H9 (cell line): ENCODE measurements around the gene NUP210L. TPM values are rescaled to one million over a fixed set of nuclear protein-coding genes. Genes with fewer than 3 reads are reported as not detected.
"Not testable (repeated sequence)": the region's sequence is repeated elsewhere in the genome, so short reads cannot be mapped to it uniquely, and the experiment has no call there.

Source experiments
- DNase-seq: peaks from one replicate; pipeline ENCODE4 v3.0.0-alpha.2; 2017
- H2AFZ ChIP-seq: one replicate; pipeline ENCODE4 v1.6.1; 2013; ENCODE audit warnings: mild to moderate bottlenecking, low read length, control low read depth, moderate library complexity
- H2AK5ac ChIP-seq: 2 replicates; pipeline ENCODE4 v1.6.1; 2013; ENCODE audit warnings: low read length, control low read depth, mixed read lengths; ENCODE audit not compliant: insufficient read length
- H2BK120ac ChIP-seq: one replicate; pipeline ENCODE4 v1.6.1; 2013; ENCODE audit warnings: low read depth, mild to moderate bottlenecking, low read length, control low read depth, inconsistent platforms; ENCODE audit not compliant: poor library complexity, severe bottlenecking
- H2BK12ac ChIP-seq: 2 replicates; pipeline ENCODE4 v1.6.1; 2013; ENCODE audit warnings: low read length, control low read depth, mixed read lengths, low read depth; ENCODE audit not compliant: insufficient read length
- H2BK15ac ChIP-seq: 2 replicates; pipeline ENCODE4 v1.6.1; 2013; ENCODE audit warnings: low read depth, low read length, control low read depth
- H2BK20ac ChIP-seq: one replicate; pipeline ENCODE4 v1.6.1; 2013; ENCODE audit warnings: low read depth, mild to moderate bottlenecking, low read length, control low read depth, inconsistent platforms; ENCODE audit not compliant: poor library complexity, severe bottlenecking
- H2BK5ac ChIP-seq: 2 replicates; pipeline ENCODE4 v1.6.1; 2013; ENCODE audit warnings: low read length, control low read depth, mixed read lengths; ENCODE audit not compliant: insufficient read length
- H3K14ac ChIP-seq: 2 replicates; pipeline ENCODE4 v1.6.1; 2013; ENCODE audit warnings: low read length, control low read depth; ENCODE audit not compliant: insufficient read depth
- H3K18ac ChIP-seq: 2 replicates; pipeline ENCODE4 v1.6.1; 2013; ENCODE audit warnings: low read depth, mild to moderate bottlenecking, mixed read lengths, low read length, control low read depth; ENCODE audit not compliant: insufficient read length
- H3K23ac ChIP-seq: 2 replicates; pipeline ENCODE4 v1.6.1; 2013; ENCODE audit warnings: low read length, control low read depth, mixed read lengths, low read depth; ENCODE audit not compliant: insufficient read length
- H3K23me2 ChIP-seq: 2 replicates; pipeline ENCODE4 v1.6.1; 2013; ENCODE audit warnings: low read depth, mild to moderate bottlenecking, mixed read lengths, low read length, control low read depth; ENCODE audit not compliant: insufficient read length, poor library complexity, severe bottlenecking
- H3K27ac ChIP-seq: 2 replicates; pipeline ENCODE4 v1.5.1; 2013; ENCODE audit warnings: low read length, control low read depth, mixed read lengths, low read depth; ENCODE audit not compliant: insufficient read length
- H3K27me3 ChIP-seq: 2 replicates; pipeline ENCODE4 v1.6.1; 2013; ENCODE audit warnings: low read length, control low read depth, inconsistent platforms; ENCODE audit not compliant: insufficient read depth
- H3K4ac ChIP-seq: 2 replicates; pipeline ENCODE4 v1.6.1; 2013; ENCODE audit warnings: low read depth, mild to moderate bottlenecking, control low read depth, inconsistent platforms, low read length, moderate library complexity
- H3K4me1 ChIP-seq: 2 replicates; pipeline ENCODE4 v1.6.1; 2013; ENCODE audit warnings: low read length, control low read depth, inconsistent platforms; ENCODE audit not compliant: insufficient read depth
- H3K4me2 ChIP-seq: 2 replicates; pipeline ENCODE4 v1.6.1; 2013; ENCODE audit warnings: low read length, control low read depth, mixed read lengths; ENCODE audit not compliant: insufficient read length, insufficient read depth
- H3K56ac ChIP-seq: 2 replicates; pipeline ENCODE4 v1.6.1; 2013; ENCODE audit warnings: low read depth, mild to moderate bottlenecking, mixed read lengths, low read length, control low read depth; ENCODE audit not compliant: insufficient read length
- H3K79me1 ChIP-seq: 2 replicates; pipeline ENCODE4 v1.6.1; 2013; ENCODE audit warnings: low read depth, mild to moderate bottlenecking, moderate library complexity, low read length, control low read depth, inconsistent platforms; ENCODE audit not compliant: insufficient read depth, poor library complexity, severe bottlenecking
- H3K79me2 ChIP-seq: 2 replicates; pipeline ENCODE4 v1.6.1; 2013; ENCODE audit warnings: low read length, control low read depth, inconsistent platforms; ENCODE audit not compliant: insufficient read depth
- H3K9ac ChIP-seq: 2 replicates; pipeline ENCODE4 v1.6.1; 2013; ENCODE audit warnings: low read length, control low read depth, mixed read lengths; ENCODE audit not compliant: insufficient read length; ENCODE audit errors: extremely low read depth
- H3K9me3 ChIP-seq: one replicate; pipeline ENCODE4 v1.6.1; 2013; ENCODE audit warnings: low read depth, low read length, inconsistent platforms; ENCODE audit not compliant: control insufficient read depth
- H3T11ph ChIP-seq: one replicate; pipeline ENCODE4 v1.6.1; 2013; ENCODE audit warnings: mild to moderate bottlenecking, low read length, control low read depth, inconsistent platforms
- H4K20me1 ChIP-seq: one replicate; pipeline ENCODE4 v1.6.1; 2013; ENCODE audit not compliant: control insufficient read depth, insufficient read length, insufficient read depth
- H4K5ac ChIP-seq: 2 replicates; pipeline ENCODE4 v1.6.1; 2013; ENCODE audit warnings: low read depth, mild to moderate bottlenecking, mixed read lengths, low read length, control low read depth; ENCODE audit not compliant: insufficient read length
- H4K8ac ChIP-seq: replicated peaks from 2 replicates; pipeline ENCODE4 v1.6.1; 2013; ENCODE audit warnings: low read length, control low read depth, mixed read lengths, low read depth; ENCODE audit not compliant: insufficient read length
- H4K91ac ChIP-seq: 2 replicates; pipeline ENCODE4 v1.6.1; 2013; ENCODE audit warnings: low read depth, mild to moderate bottlenecking, moderate library complexity, mixed read lengths, low read length, control low read depth; ENCODE audit not compliant: insufficient read length
- H3K27ac Mint-ChIP-seq, 3 experiments: 2 replicates in 2 of 3; 3 replicates in 1 of 3; pipeline ENCODE4 v1.8.0; 2020 to 2021; ENCODE audit warnings: mixed read lengths in 3 of 3, mild to moderate bottlenecking in 1 of 3, moderate library complexity in 1 of 3
- H3K27me3 Mint-ChIP-seq: 2 replicates; pipeline ENCODE4 v1.8.0; 2021; ENCODE audit warnings: low read depth, mild to moderate bottlenecking, moderate library complexity, mixed read lengths
- H3K36me3 Mint-ChIP-seq, 3 experiments: 2 replicates in 2 of 3; 3 replicates in 1 of 3; pipeline ENCODE4 v1.8.0; 2020 to 2021; ENCODE audit warnings: low read depth in 3 of 3, mixed read lengths in 3 of 3; ENCODE audit not compliant: insufficient read depth in 1 of 3
- H3K4me1 Mint-ChIP-seq, 2 experiments: 2 replicates each; pipeline ENCODE4 v1.8.0; 2020; ENCODE audit warnings: mixed read lengths in 2 of 2
- H3K4me3 Mint-ChIP-seq, 2 experiments: 2 replicates in 1 of 2; 3 replicates in 1 of 2; pipeline ENCODE4 v1.8.0; 2020 to 2021; ENCODE audit warnings: mild to moderate bottlenecking in 2 of 2, mixed read lengths in 2 of 2, moderate library complexity in 1 of 2
- H3K9me3 Mint-ChIP-seq, 2 experiments: 2 replicates in 1 of 2; 3 replicates in 1 of 2; pipeline ENCODE4 v1.8.0; 2020; ENCODE audit warnings: mild to moderate bottlenecking in 2 of 2, mixed read lengths in 2 of 2, moderate library complexity in 1 of 2
- whole genome bisulfite sequencing: extraction: QIAGEN DNeasy Blood & Tissue Kit; methylation state at CpG from one replicate; pipeline ENCODE4 v1.1.7; 2013; ENCODE audit warnings: missing lambda C conversion rate, low lambda C conversion rate, mixed read lengths; ENCODE audit not compliant: insufficient read length; ENCODE audit errors: extremely low coverage; 5-methylcytosine and 5-hydroxymethylcytosine counted together
- total RNA-seq: library from RNA; stranded (reverse); gene quantifications from 2 replicates; pipeline ENCODE4 v1.2.1, GENCODE V29; 2021

NUP210L gene
- total RNA-seq, 1 experiment from 2014 or later, result 0.04 TPM

DNA sequence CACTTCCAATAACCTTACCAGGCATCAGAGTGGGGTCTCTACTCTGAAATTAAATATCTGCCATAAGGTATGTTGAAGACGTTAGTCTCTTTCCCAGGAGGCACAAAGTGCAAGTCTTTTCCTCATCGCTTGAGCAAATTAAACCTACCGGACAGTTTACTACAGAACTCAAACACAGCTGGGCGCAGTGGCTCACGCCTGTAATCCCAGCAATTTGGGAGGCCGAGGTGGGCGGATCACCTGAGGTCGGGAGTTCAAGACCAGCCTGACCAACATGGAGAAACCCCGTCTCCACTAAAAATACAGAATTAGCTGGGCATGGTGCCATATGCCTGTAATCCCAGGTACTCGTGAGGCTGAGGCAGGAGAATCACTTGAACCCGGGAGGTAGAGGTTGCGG, 175.8 kb downstream of the NUP210L start:
- H3K9me3 Mint-ChIP-seq, H3K4me1 ChIP-seq, H3K27ac Mint-ChIP-seq, H3K14ac ChIP-seq, H3K27ac ChIP-seq, H3K23ac ChIP-seq, H3K79me1 ChIP-seq, H3K27me3 ChIP-seq, H4K8ac ChIP-seq, H3K4me2 ChIP-seq, H3K56ac ChIP-seq, H3K23me2 ChIP-seq, H2BK5ac ChIP-seq, H4K91ac ChIP-seq, H2BK120ac ChIP-seq, H2BK20ac ChIP-seq, DNase-seq, H3K4ac ChIP-seq, H3K9ac ChIP-seq, H2AK5ac ChIP-seq, H3K9me3 ChIP-seq, H2BK12ac ChIP-seq, H3K27me3 Mint-ChIP-seq, H2AFZ ChIP-seq, H3K18ac ChIP-seq, H2BK15ac ChIP-seq, H4K5ac ChIP-seq, H3K79me2 ChIP-seq, H4K20me1 ChIP-seq, H3T11ph ChIP-seq: not testable (repeated sequence)
- Mint-ChIP-seq H3K4me1 (peaks cover 19 to 27% of the 10 kb centered on the region in 2 experiments), H3K4me3 (peak overlapping the region in 1 of 2 experiments; percentile 99; a peak in 1 of 5 replicates), H3K36me3 (peaks cover 31 to 73% (median 57%) of the 10 kb centered on the region in 3 experiments)
- no CpG with 5 or more reads among the region's 12 CpGs for WGBS
